Sigmoid colon (tissue), 4 donors: Measurements from ENCODE around the gene RAB15.

Source experiments
- POLR2A ChIP-seq, 2 donors: fragments of 450-650 bp; IDR thresholded peaks; one replicate each; pipeline ENCODE4 v1.6.1; 2016; ENCODE audit warnings: antibody characterized with exemption in 2 of 2, mild to moderate bottlenecking in 2 of 2, moderate library complexity in 2 of 2
- POLR2AphosphoS5 ChIP-seq, 4 donors: sonication (generic); formaldehyde crosslinking; IDR thresholded peaks; one replicate each; pipeline ENCODE4 v1.6.1; 2017; ENCODE audit warnings: antibody characterized with exemption in 4 of 4
- TF ChIP-seq, protein P1 (sequence below), 4 experiments: fragments of 450-650 bp in 3 of 4; fragments of 200-600 bp in 1 of 4; IDR thresholded peaks; one replicate each; pipeline ENCODE4 v1.5.1; 2016 to 2019; ENCODE audit warnings: antibody characterized with exemption in 4 of 4, mild to moderate bottlenecking in 3 of 4, moderate library complexity in 2 of 4

DNA sequence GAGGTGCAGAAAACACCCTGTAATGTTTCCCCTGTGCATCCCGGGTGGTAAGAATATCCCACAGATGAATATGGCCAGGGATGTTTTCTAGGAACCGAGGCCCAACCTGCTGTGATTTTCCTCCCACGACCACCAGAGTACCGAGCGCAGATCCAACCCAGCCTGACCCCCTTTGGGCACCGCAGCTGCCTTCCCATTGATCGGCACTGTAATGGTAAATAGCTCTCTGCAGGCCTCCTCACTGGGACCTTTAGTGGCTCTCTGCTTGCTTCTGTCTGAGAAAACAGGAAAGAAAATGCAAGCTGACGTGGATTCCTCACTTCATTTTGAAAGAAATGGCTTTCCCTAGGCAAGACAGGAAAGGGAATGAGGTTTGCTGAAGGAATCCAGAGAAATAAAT lies 2.4 kb upstream of the RAB15 start:
- TF ChIP-seq POLR2AphosphoS5 (IDR thresholded peaks at IDR 0.05) (no peak), POLR2A (IDR thresholded peaks at IDR 0.05) (no peak)
- TF ChIP-seq, protein P1, sequence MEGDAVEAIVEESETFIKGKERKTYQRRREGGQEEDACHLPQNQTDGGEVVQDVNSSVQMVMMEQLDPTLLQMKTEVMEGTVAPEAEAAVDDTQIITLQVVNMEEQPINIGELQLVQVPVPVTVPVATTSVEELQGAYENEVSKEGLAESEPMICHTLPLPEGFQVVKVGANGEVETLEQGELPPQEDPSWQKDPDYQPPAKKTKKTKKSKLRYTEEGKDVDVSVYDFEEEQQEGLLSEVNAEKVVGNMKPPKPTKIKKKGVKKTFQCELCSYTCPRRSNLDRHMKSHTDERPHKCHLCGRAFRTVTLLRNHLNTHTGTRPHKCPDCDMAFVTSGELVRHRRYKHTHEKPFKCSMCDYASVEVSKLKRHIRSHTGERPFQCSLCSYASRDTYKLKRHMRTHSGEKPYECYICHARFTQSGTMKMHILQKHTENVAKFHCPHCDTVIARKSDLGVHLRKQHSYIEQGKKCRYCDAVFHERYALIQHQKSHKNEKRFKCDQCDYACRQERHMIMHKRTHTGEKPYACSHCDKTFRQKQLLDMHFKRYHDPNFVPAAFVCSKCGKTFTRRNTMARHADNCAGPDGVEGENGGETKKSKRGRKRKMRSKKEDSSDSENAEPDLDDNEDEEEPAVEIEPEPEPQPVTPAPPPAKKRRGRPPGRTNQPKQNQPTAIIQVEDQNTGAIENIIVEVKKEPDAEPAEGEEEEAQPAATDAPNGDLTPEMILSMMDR (IDR thresholded peaks at IDR 0.05): no peak
